Endothelial cell of umbilical vein (primary cell): Measurements from ENCODE around the gene SLC8A1. TPM values are rescaled to one million over a fixed set of nuclear protein-coding genes. Genes with fewer than 3 reads are reported as not detected.
A peak's percentile ranks its signal among the peaks of the same experiment; 100 is the strongest.

Experiments
- BruUV-seq: library from RNA; stranded (reverse); fragments of 400-500 nt; replicated peaks from 2 replicates; lab custom pipeline; 2021; lab: Mats Ljungman, UMichigan
- CTCF ChIA-PET: fragments of 300-600, 350-600 bp; sonication (Branson Sonifier 250); formaldehyde crosslinking; loops from one replicate; lab custom pipeline; 2021; ENCODE audit warnings: antibody characterized with exemption, inconsistent platforms; lab: Charles Lee
- POLR2A ChIA-PET: fragments of 300-600, 350-600 bp; sonication (Branson Sonifier 250); formaldehyde crosslinking; loops from one replicate; lab custom pipeline; 2021; ENCODE audit warnings: antibody characterized with exemption, inconsistent platforms; lab: Charles Lee
- DNase-seq: peaks from one replicate; pipeline ENCODE4 v3.0.0-alpha.2; 2011; ENCODE audit warnings: low read depth, low spot score
- FAIRE-seq: peaks from 2 replicates; lab custom pipeline; 2011; peaks lifted over from hg19 to GRCh38; lab: Jason Lieb, UNC
- H2AFZ ChIP-seq: 2 replicates; pipeline ENCODE4 v1.6.0; 2012; ENCODE audit warnings: low read depth, low read length, control low read depth, inconsistent platforms
- H3K27ac ChIP-seq: 2 replicates; pipeline ENCODE4 v1.5.1; 2011; ENCODE audit warnings: low read depth, mild to moderate bottlenecking, control low read depth, low read length, moderate library complexity; ENCODE audit not compliant: insufficient read depth
- H3K27me3 ChIP-seq, 2 experiments: 2 replicates each; pipeline versions ENCODE4 v1.6.0 to v1.6.1; 2011; ENCODE audit warnings: low read length in 2 of 2, mixed read lengths in 1 of 2; ENCODE audit not compliant: control insufficient read depth in 2 of 2, insufficient read depth in 2 of 2
- H3K36me3 ChIP-seq, 2 experiments: 2 replicates in 1 of 2; 3 replicates in 1 of 2; pipeline ENCODE4 v1.5.1; 2011; ENCODE audit warnings: low read length in 2 of 2, mild to moderate bottlenecking in 1 of 2, moderate library complexity in 1 of 2; ENCODE audit not compliant: control insufficient read depth in 2 of 2, insufficient read depth in 2 of 2; ENCODE audit errors: extremely low read depth in 1 of 2
- H3K4me1 ChIP-seq: 3 replicates; pipeline ENCODE4 v1.5.1; 2011; ENCODE audit warnings: mild to moderate bottlenecking, low read length; ENCODE audit not compliant: control insufficient read depth, insufficient read depth; ENCODE audit errors: extremely low read depth
- H3K4me2 ChIP-seq: 2 replicates; pipeline ENCODE4 v1.6.1; 2011; ENCODE audit warnings: low read length, control low read depth, mixed read lengths; ENCODE audit not compliant: insufficient read depth
- H3K4me3 ChIP-seq, 3 experiments: fragments of 200-600 bp in 1 of 3; sonication (generic), shearing (Covaris generic) in 1 of 3; replicated peaks in 1 of 3; 2 replicates each; pipeline ENCODE4 v1.5.1; 2011 to 2016; ENCODE audit warnings: control low read depth in 3 of 3, low read length in 3 of 3, mild to moderate bottlenecking in 2 of 3, inconsistent platforms in 1 of 3, low read depth in 1 of 3, moderate library complexity in 1 of 3; ENCODE audit not compliant: insufficient read depth in 1 of 3
- H3K79me2 ChIP-seq: 2 replicates; pipeline ENCODE4 v1.6.0; 2012; ENCODE audit warnings: low read length, inconsistent platforms; ENCODE audit not compliant: control insufficient read depth, insufficient read depth
- H3K9ac ChIP-seq: replicated peaks from 2 replicates; pipeline ENCODE3; 2011; ENCODE audit warnings: low read length, control low read depth; ENCODE audit not compliant: insufficient read depth; ENCODE audit errors: extremely low read depth
- H3K9me1 ChIP-seq: replicated peaks from 3 replicates; pipeline ENCODE4 v1.6.0; 2011; ENCODE audit warnings: mild to moderate bottlenecking, low read length; ENCODE audit not compliant: control insufficient read depth, insufficient read depth; ENCODE audit errors: extremely low read depth
- H3K9me3 ChIP-seq: replicated peaks from 2 replicates; pipeline ENCODE4 v1.5.1; 2012; ENCODE audit warnings: low read length, inconsistent platforms; ENCODE audit not compliant: control insufficient read depth, insufficient read depth
- H4K20me1 ChIP-seq: replicated peaks from 2 replicates; pipeline ENCODE3; 2011; ENCODE audit warnings: mild to moderate bottlenecking, low read length; ENCODE audit not compliant: control insufficient read depth, insufficient read depth; ENCODE audit errors: extremely low read depth
- FOS ChIP-seq: IDR thresholded peaks from 2 replicates; pipeline ENCODE4 v1.6.1; 2011; ENCODE audit warnings: mild to moderate bottlenecking, low read length, moderate library complexity, borderline replicate concordance; ENCODE audit not compliant: insufficient read depth
- GATA2 ChIP-seq: IDR thresholded peaks from 2 replicates; pipeline ENCODE4 v1.7.0; 2011; ENCODE audit warnings: low read depth, mild to moderate bottlenecking, moderate library complexity, mixed read lengths, low read length; ENCODE audit not compliant: insufficient read length, insufficient read depth
- JUN ChIP-seq: IDR thresholded peaks from 2 replicates; pipeline ENCODE4 v1.6.1; 2011; ENCODE audit warnings: borderline replicate concordance, low read depth; ENCODE audit not compliant: insufficient read length, insufficient read depth
- POLR2AphosphoS5 ChIP-seq: IDR thresholded peaks from 2 replicates; pipeline ENCODE4 v1.6.1; 2012; ENCODE audit warnings: low read depth, mild to moderate bottlenecking, control low read depth, low read length, moderate library complexity; ENCODE audit not compliant: insufficient read depth
- dilution Hi-C: fragments of 300-500 bp; cut with MboI; formaldehyde crosslinking; loops from one replicate; pipeline ENCODE4 v1.15.0; 2019; ENCODE audit warnings: low sequenced_read_pairs; ENCODE audit not compliant: extremely low pct_ligation_motif_present
- intact Hi-C: fragments of 100-400 bp; cut with micrococcal nuclease; formaldehyde crosslinking; loops from one replicate; pipeline ENCODE4 v1.10.0; 2022
- polyA plus RNA-seq, 4 experiments: library from polyadenylated mRNA; depleted of rRNA in 3 of 4; stranded (reverse) in 3 of 4; unstranded in 1 of 4; fragments of >200 nt; gene quantifications; 2 replicates each; pipeline versions ENCODE4 v1.2.1 to v1.2.3, GENCODE V29; 2011 to 2012; ENCODE audit warnings: missing spikeins in 1 of 4
- total RNA-seq: library from RNA; stranded (reverse); gene quantifications from 2 replicates; pipeline ENCODE4 v1.2.3, GENCODE V29; 2021
- TF ChIP-seq, protein P1 (sequence below): IDR thresholded peaks from 2 replicates; pipeline ENCODE4 v1.6.1; 2011; ENCODE audit not compliant: insufficient read depth, insufficient read length

Gene SLC8A1
- total and polyA plus RNA-seq, 2 donors (not counting 3 experiments of a cell fraction or from before 2014, with no cell fraction given): 0.19 to 1.8 TPM

DNA sequence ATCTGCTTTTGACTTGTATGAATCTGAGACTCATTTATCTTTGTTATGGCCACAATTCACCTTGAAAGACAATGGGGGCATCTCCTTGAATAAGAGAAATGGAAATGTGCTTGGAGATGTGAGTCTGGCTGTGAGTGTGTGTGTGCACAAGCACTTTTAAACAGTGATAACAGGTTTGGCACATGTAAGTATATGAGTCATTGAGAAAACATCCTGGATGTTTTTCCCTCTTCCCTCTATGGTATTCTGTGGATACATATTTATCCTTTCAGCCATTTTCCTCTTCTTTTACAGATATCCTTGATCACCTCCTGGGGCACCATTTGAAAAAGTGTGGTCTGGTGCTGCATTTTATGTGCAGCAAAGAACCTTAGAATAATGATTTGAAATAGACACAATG, 355.5 kb downstream of the SLC8A1 start:
- H2AFZ ChIP-seq: no peak overlapping the region
- no peaks in the 10 kb centered on the region for H3K27me3 ChIP-seq
- H3K79me2 ChIP-seq: no peaks in the 10 kb centered on the region
- FAIRE-seq (no peak), DNase-seq (peak; percentile 49)
- BruUV-seq: no TSS peak
- no peak overlapping the region for H3K4me3 ChIP-seq
- peak; percentile 59 for TF ChIP-seq JUN
- peak; percentile 68 for TF ChIP-seq GATA2
- TF ChIP-seq POLR2AphosphoS5: no peak
- TF ChIP-seq, protein P1, sequence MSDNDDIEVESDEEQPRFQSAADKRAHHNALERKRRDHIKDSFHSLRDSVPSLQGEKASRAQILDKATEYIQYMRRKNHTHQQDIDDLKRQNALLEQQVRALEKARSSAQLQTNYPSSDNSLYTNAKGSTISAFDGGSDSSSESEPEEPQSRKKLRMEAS: no peak
- TF ChIP-seq FOS: peak; percentile 72
- CTCF ChIA-PET: interaction anchor here (0.7 to 1.4 kb wide), 2 partner anchors 38 to 109 kb away, joined by 3 read pairs; no protein-coding TSS in a partner anchor
- H3K9me3 ChIP-seq: no peaks in the 10 kb centered on the region
- H3K27ac ChIP-seq: no peak overlapping the region
- H3K9ac ChIP-seq: no peak overlapping the region
- intact Hi-C loops (no loop called here), dilution Hi-C loops (no loop called here)
- H3K4me1 ChIP-seq: peaks cover 11% of the 10 kb centered on the region
- H3K4me2 ChIP-seq: no peak overlapping the region
- no peaks in the 10 kb centered on the region for H3K36me3 ChIP-seq
- H4K20me1 ChIP-seq: no peaks in the 10 kb centered on the region
- POLR2A ChIA-PET: no interaction called here
- no peaks in the 10 kb centered on the region for H3K9me1 ChIP-seq

DNA sequence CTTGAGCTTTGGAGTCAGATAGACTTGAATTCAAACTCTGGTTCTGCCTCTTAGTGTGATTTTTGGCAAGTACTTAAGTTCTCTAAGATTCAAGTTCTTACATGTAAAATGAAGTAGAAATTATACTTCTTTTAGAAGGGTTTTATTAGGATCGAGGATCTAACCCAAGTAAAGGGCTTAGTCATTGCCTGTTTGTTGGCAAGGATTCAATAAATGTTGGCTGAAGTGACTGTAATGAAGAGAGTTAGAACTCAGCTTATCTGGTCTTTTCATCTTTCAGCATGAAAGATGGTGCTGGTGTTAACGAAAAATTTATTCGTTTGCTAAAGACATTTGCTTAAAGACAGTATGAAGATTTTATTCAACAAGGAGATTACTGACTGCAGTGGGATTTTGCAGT, 356.9 kb downstream of the SLC8A1 start:
- Histone ChIP-seq H3K27me3 (no peaks in the 10 kb centered on the region), H4K20me1 (no peaks in the 10 kb centered on the region), H3K36me3 (no peaks in the 10 kb centered on the region), H2AFZ (no peak overlapping the region), H3K4me2 (no peak overlapping the region), H3K9ac (no peak overlapping the region), H3K79me2 (no peaks in the 10 kb centered on the region), H3K9me3 (no peaks in the 10 kb centered on the region), H3K4me3 (no peak overlapping the region), H3K4me1 (peaks cover 11% of the 10 kb centered on the region), H3K27ac (no peak overlapping the region), H3K9me1 (no peaks in the 10 kb centered on the region)
- dilution Hi-C loops: no loop called here
- TF ChIP-seq FOS: peak; percentile 27
- no peak for TF ChIP-seq POLR2AphosphoS5
- peak; percentile 81 for TF ChIP-seq GATA2
- BruUV-seq: no TSS peak
- peak; percentile 54 for DNase-seq
- intact Hi-C loops: no loop called here
- CTCF ChIA-PET: interaction anchor here (1.0 kb wide), 1 partner anchor 13 kb away, joined by 3 read pairs; no protein-coding TSS in a partner anchor
- POLR2A ChIA-PET: no interaction called here
- no peak for FAIRE-seq
